T-helper 2 cell treated with Interferon-gamma antibody and Interleukin-4, amounts not matched to agents 100 ng/mL and 5 ng/mL, for 36 hours (primary cell): ENCODE measurements around the gene MDFIC. TPM values are rescaled to one million over a fixed set of nuclear protein-coding genes. Genes with fewer than 3 reads are reported as not detected.

Source experiments
- intact Hi-C: fragments of 100-400 bp; cut with micrococcal nuclease; formaldehyde crosslinking; loops from one replicate; pipeline ENCODE4 v1.15.1; 2023
- total RNA-seq: library from RNA; stranded (reverse); gene quantifications from 2 replicates; pipeline ENCODE4 v1.2.3, GENCODE V29; 2022

Gene MDFIC
- total RNA-seq, 1 donor from 2014 or later: 90.1 TPM

- intact Hi-C loops: no loop called here
Observed at GRCh38 chr7:114944745-114945625, 23.1 kb downstream of the MDFIC start.

GRCh38 chr7:114949231-114949630 is 27.3 kb downstream of the MDFIC start:
- intact Hi-C loops: no loop called here

- intact Hi-C loops: loop anchor here (5.0 kb wide), 1 partner anchor 85 kb away; no protein-coding TSS in a partner anchor
Observed at GRCh38 chr7:114952296-114952695, 30.4 kb downstream of the MDFIC start.

- intact Hi-C loops: loop anchor here (5.0 kb wide), 1 partner anchor 86 kb away; no protein-coding TSS in a partner anchor
Observed at GRCh38 chr7:114953724-114954123, 31.8 kb downstream of the MDFIC start.

- intact Hi-C loops: loop anchor here (5.0 kb wide), 1 partner anchor 34 kb away; the partner anchor contains the start of gene MDFIC
Observed at GRCh38 chr7:114956702-114957101, 34.8 kb downstream of the MDFIC start.

- intact Hi-C loops: loop anchor here (5.0 kb wide), 1 partner anchor 35 kb away; the partner anchor contains the start of gene MDFIC
Observed at GRCh38 chr7:114957444-114957843, 35.5 kb downstream of the MDFIC start.

GRCh38 chr7:114959931-114960330 is 38.0 kb downstream of the MDFIC start:
- intact Hi-C loops: loop anchor here (5.0 kb wide), 1 partner anchor 38 kb away; the partner anchor contains the start of gene MDFIC

GRCh38 chr7:114962441-114962840 is 40.5 kb downstream of the MDFIC start:
- intact Hi-C loops: no loop called here

- intact Hi-C loops: no loop called here
Observed at GRCh38 chr7:114966156-114966555, 44.3 kb downstream of the MDFIC start.

GRCh38 chr7:114969096-114969495 is 47.2 kb downstream of the MDFIC start:
- intact Hi-C loops: no loop called here

GRCh38 chr7:114970308-114970707 is 48.4 kb downstream of the MDFIC start:
- intact Hi-C loops: no loop called here

GRCh38 chr7:114970732-114971131 is 48.8 kb downstream of the MDFIC start:
- intact Hi-C loops: no loop called here

- intact Hi-C loops: no loop called here
Observed at GRCh38 chr7:114972567-114972966, 50.7 kb downstream of the MDFIC start.

GRCh38 chr7:114973147-114973546 is 51.3 kb downstream of the MDFIC start:
- intact Hi-C loops: no loop called here

- intact Hi-C loops: no loop called here
Observed at GRCh38 chr7:114975401-114975800, 53.5 kb downstream of the MDFIC start.

- intact Hi-C loops: no loop called here
Observed at GRCh38 chr7:114976666-114977065, 54.8 kb downstream of the MDFIC start.

GRCh38 chr7:114977277-114977676 is 55.4 kb downstream of the MDFIC start:
- intact Hi-C loops: no loop called here

- intact Hi-C loops: loop anchor here (2.0 kb wide), 1 partner anchor 29 kb away; no protein-coding TSS in a partner anchor
Observed at GRCh38 chr7:114979388-114979787, 57.5 kb downstream of the MDFIC start.

- intact Hi-C loops: loop anchor here (2.0 kb wide), 3 partner anchors 19 to 57 kb away; partner anchors contain the start of gene MDFIC
Observed at GRCh38 chr7:114979803-114980507, 58.1 kb downstream of the MDFIC start.

- intact Hi-C loops: loop anchor here (2.0 kb wide), 2 partner anchors 17 to 59 kb away; partner anchors contain the start of gene MDFIC
Observed at GRCh38 chr7:114981323-114981722, 59.4 kb downstream of the MDFIC start.

GRCh38 chr7:114985116-114985715 is 63.3 kb downstream of the MDFIC start:
- intact Hi-C loops: no loop called here
